CD14-positive monocyte (primary cell): ENCODE data around the gene TMEM94. TPM values are rescaled to one million over a fixed set of nuclear protein-coding genes. Genes with fewer than 3 reads are reported as not detected.
A peak's percentile ranks its signal among the peaks of the same experiment; 100 is the strongest.

Source experiments
- DNase-seq, 3 donors: peaks; one replicate each; pipeline ENCODE4 v3.0.0-alpha.2; 2011 to 2022
- H2AFZ ChIP-seq: 2 replicates; pipeline ENCODE4 v1.6.0; 2012; ENCODE audit warnings: mild to moderate bottlenecking, low read depth, low read length, inconsistent platforms; ENCODE audit not compliant: insufficient read depth, poor library complexity, severe bottlenecking
- H3K27ac ChIP-seq, 2 donors: 1 replicate in 1 of 2; 2 replicates in 1 of 2; pipeline ENCODE4 v1.5.1; 2012 to 2013; ENCODE audit warnings: low read length in 2 of 2, control low read depth in 1 of 2, inconsistent platforms in 1 of 2, low read depth in 1 of 2, mild to moderate bottlenecking in 1 of 2
- H3K27me3 ChIP-seq, 2 donors: one replicate each; pipeline versions ENCODE4 v1.6.0 to v1.6.1; 2011 to 2013; ENCODE audit warnings: low read length in 2 of 2; ENCODE audit not compliant: control insufficient read depth in 2 of 2, insufficient read depth in 2 of 2
- H3K36me3 ChIP-seq, 2 donors: replicated peaks in 1 of 2; 1 replicate in 1 of 2; 2 replicates in 1 of 2; pipeline versions ENCODE4 v1.5.1 to v1.6.1; 2012 to 2013; ENCODE audit warnings: low read length in 2 of 2, control low read depth in 1 of 2, inconsistent platforms in 1 of 2, mild to moderate bottlenecking in 1 of 2; ENCODE audit not compliant: insufficient read depth in 2 of 2, control insufficient read depth in 1 of 2
- H3K4me1 ChIP-seq, 2 donors: 1 replicate in 1 of 2; 2 replicates in 1 of 2; pipeline versions ENCODE4 v1.5.1 to v1.6.1; 2012 to 2013; ENCODE audit warnings: low read length in 2 of 2, control low read depth in 1 of 2, inconsistent platforms in 1 of 2, mild to moderate bottlenecking in 1 of 2, moderate library complexity in 1 of 2; ENCODE audit not compliant: insufficient read depth in 2 of 2, control insufficient read depth in 1 of 2
- H3K4me2 ChIP-seq: replicated peaks from 2 replicates; pipeline ENCODE3; 2012; ENCODE audit warnings: low read length, moderate library complexity, mild to moderate bottlenecking; ENCODE audit not compliant: poor library complexity, severe bottlenecking; ENCODE audit errors: extremely low read depth
- H3K4me3 ChIP-seq, 3 experiments: fragments of 200-600 bp in 1 of 3; sonication (generic) in 1 of 3; replicated peaks in 1 of 3; 1 replicate in 2 of 3; 2 replicates in 1 of 3; pipeline ENCODE4 v1.5.1; 2011 to 2013; ENCODE audit warnings: low read length in 3 of 3, mild to moderate bottlenecking in 3 of 3, control low read depth in 2 of 3, low read depth in 2 of 3, inconsistent platforms in 1 of 3, moderate library complexity in 1 of 3
- H3K79me2 ChIP-seq: 2 replicates; pipeline ENCODE4 v1.6.0; 2012; ENCODE audit warnings: mild to moderate bottlenecking, control low read depth, inconsistent platforms, low read length, moderate library complexity; ENCODE audit not compliant: insufficient read depth
- H3K9ac ChIP-seq: 2 replicates; pipeline ENCODE4 v1.6.0; 2017; ENCODE audit warnings: low read length, mild to moderate bottlenecking; ENCODE audit not compliant: insufficient read depth, poor library complexity, severe bottlenecking
- H3K9me3 ChIP-seq, 2 donors: replicated peaks in 1 of 2; 1 replicate in 1 of 2; 2 replicates in 1 of 2; pipeline versions ENCODE4 v1.5.1 to v1.6.1; 2012 to 2013; ENCODE audit warnings: low read length in 2 of 2, control low read depth in 1 of 2; ENCODE audit not compliant: control insufficient read depth in 1 of 2, insufficient read depth in 1 of 2
- H4K20me1 ChIP-seq: 2 replicates; pipeline ENCODE4 v1.6.0; 2012; ENCODE audit warnings: mild to moderate bottlenecking, low read length, control low read depth, moderate library complexity; ENCODE audit not compliant: insufficient read depth
- H3K27ac Mint-ChIP-seq, 7 donors: one replicate each; pipeline ENCODE4 v1.8.0; 2020; ENCODE audit warnings: mild to moderate bottlenecking in 7 of 7, mixed read lengths in 7 of 7, moderate library complexity in 6 of 7, inconsistent platforms in 2 of 7
- H3K27me3 Mint-ChIP-seq, 3 donors: one replicate each; pipeline ENCODE4 v1.8.0; 2021 to 2022; ENCODE audit warnings: low read depth in 3 of 3, mild to moderate bottlenecking in 3 of 3, mixed read lengths in 3 of 3, moderate library complexity in 3 of 3, inconsistent platforms in 1 of 3
- H3K36me3 Mint-ChIP-seq, 2 donors: one replicate each; pipeline ENCODE4 v1.8.0; 2020; ENCODE audit warnings: mixed read lengths in 2 of 2, inconsistent platforms in 1 of 2, mild to moderate bottlenecking in 1 of 2
- H3K4me1 Mint-ChIP-seq: one replicate; pipeline ENCODE4 v1.8.0; 2020; ENCODE audit warnings: mild to moderate bottlenecking, mixed read lengths
- H3K4me3 Mint-ChIP-seq, 2 donors: one replicate each; pipeline ENCODE4 v1.8.0; 2020; ENCODE audit warnings: mild to moderate bottlenecking in 2 of 2, mixed read lengths in 2 of 2, moderate library complexity in 1 of 2
- H3K9me3 Mint-ChIP-seq, 7 donors: one replicate each; pipeline ENCODE4 v1.8.0; 2020 to 2022; ENCODE audit warnings: mixed read lengths in 7 of 7, mild to moderate bottlenecking in 6 of 7, moderate library complexity in 6 of 7, inconsistent platforms in 2 of 7
- WGBS: methylation state at CpG from one replicate; pipeline ENCODE4 v1.1.5; 2013; ENCODE audit warnings: missing lambda C conversion rate; ENCODE audit not compliant: insufficient coverage; 5-methylcytosine and 5-hydroxymethylcytosine counted together
- intact Hi-C, 2 donors: fragments of 100-400 bp; cut with micrococcal nuclease; formaldehyde crosslinking; loops; one replicate each; pipeline versions ENCODE4 v1.15.0 to v1.15.1; 2023
- polyA plus RNA-seq, 3 donors: library from polyadenylated mRNA; depleted of rRNA in 1 of 3; unstranded in 2 of 3; stranded (reverse) in 1 of 3; fragments of 300-500 nt in 2 of 3; fragments of >200 nt in 1 of 3; fragmentation: Illumina TruSeq in 2 of 3; gene quantifications; 1 replicate in 2 of 3; 2 replicates in 1 of 3; pipeline ENCODE4 v1.2.3, GENCODE V29; 2012 to 2021
- TF ChIP-seq, protein P1 (sequence below): fragments of 200-600 bp; IDR thresholded peaks from one replicate; pipeline ENCODE4 v1.8.0; 2022; ENCODE audit warnings: antibody characterized with exemption, mild to moderate bottlenecking

TMEM94 gene
- polyA plus RNA-seq, 3 donors, result 7.2 to 129 (median 8.4) TPM

DNA sequence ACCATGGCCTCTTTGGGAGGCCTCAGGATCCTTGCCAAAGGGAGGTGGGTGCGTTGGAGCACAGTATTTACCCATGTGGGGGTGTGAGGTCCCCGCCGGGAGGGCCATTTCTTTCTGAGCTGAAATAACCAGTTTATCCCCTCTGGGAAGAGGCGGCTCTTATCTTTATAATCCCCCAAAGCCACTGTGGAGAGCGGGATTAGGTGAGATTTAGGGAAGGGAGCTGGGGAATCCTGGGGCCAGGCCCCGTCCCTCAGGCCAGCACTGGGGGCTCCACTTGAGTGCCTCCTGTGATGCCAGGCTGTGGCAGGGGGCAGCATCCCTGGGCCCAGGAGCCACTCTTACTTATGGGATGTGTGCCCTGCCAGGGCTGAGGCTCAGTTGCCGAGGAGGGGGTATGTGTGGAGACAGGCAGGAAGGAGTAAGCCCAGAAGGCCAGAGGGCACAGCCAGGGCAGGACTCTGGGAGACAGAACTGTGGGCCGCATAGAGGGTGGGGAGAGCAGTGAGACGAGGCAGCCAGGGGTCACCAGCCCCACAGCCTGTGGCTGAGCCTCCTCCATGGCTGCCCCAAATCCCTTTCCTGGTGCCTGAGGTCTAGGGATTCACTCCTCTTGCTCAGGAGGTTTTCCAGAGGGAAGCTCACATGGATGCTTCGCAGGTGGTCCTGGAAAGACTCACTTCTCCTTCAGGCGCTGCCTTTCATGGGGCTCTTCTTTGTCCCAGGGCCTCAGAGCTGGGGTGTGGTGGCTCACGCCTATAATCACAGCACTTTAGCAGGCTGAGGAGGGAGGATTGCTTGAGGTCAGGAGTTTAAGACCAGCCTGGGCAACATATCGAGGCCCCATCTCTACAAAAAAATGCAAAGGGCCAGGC is 25.0 kb downstream of the TMEM94 start:
- intact Hi-C loops, result no loop called here
- H3K27ac Mint-ChIP-seq, result peak overlapping the region in 2 of 7 donors; percentile 43 to 56
- no peak overlapping the region for H2AFZ ChIP-seq

More for the DNA sequence above, 25.0 kb downstream of the TMEM94 start:
- Histone ChIP-seq H3K36me3 (peaks cover 8 to 23% of the 10 kb centered on the region in 2 donors), H3K9ac (peak overlapping the region; percentile 38), H3K4me3 (no peak overlapping the region), H3K4me1 (peaks cover 28 to 33% of the 10 kb centered on the region in 2 donors), H3K27me3 (no peaks in the 10 kb centered on the region), H3K9me3 (no peaks in the 10 kb centered on the region), H4K20me1 (no peaks in the 10 kb centered on the region), H3K4me2 (no peak overlapping the region), H3K79me2 (peaks cover 5% of the 10 kb centered on the region), H3K27ac (peak overlapping the region in 1 of 2 donors; percentile 36)
- DNase-seq, result no peak
- 97% methylated on average over 5 of the region's 13 CpGs for WGBS
- peaks cover 32 to 51% of the 10 kb centered on the region in 2 donors for H3K36me3 Mint-ChIP-seq
- H3K9me3 Mint-ChIP-seq, result no peaks in the 10 kb centered on the region
- H3K27me3 Mint-ChIP-seq, result peaks cover 0 to 9% (median 0%) of the 10 kb centered on the region in 3 donors
- H3K4me3 Mint-ChIP-seq, result no peak overlapping the region
- TF ChIP-seq, protein P1, sequence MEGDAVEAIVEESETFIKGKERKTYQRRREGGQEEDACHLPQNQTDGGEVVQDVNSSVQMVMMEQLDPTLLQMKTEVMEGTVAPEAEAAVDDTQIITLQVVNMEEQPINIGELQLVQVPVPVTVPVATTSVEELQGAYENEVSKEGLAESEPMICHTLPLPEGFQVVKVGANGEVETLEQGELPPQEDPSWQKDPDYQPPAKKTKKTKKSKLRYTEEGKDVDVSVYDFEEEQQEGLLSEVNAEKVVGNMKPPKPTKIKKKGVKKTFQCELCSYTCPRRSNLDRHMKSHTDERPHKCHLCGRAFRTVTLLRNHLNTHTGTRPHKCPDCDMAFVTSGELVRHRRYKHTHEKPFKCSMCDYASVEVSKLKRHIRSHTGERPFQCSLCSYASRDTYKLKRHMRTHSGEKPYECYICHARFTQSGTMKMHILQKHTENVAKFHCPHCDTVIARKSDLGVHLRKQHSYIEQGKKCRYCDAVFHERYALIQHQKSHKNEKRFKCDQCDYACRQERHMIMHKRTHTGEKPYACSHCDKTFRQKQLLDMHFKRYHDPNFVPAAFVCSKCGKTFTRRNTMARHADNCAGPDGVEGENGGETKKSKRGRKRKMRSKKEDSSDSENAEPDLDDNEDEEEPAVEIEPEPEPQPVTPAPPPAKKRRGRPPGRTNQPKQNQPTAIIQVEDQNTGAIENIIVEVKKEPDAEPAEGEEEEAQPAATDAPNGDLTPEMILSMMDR, result no peak
- H3K4me1 Mint-ChIP-seq, result peaks cover 38% of the 10 kb centered on the region
